Sigmoid colon (tissue), 7 donors: ENCODE data around the gene ACVR1. TPM values are rescaled to one million over a fixed set of nuclear protein-coding genes. Genes with fewer than 3 reads are reported as not detected.

Source experiments
- DNase-seq: peaks from one replicate; pipeline ENCODE4 v3.0.0-alpha.2; 2019
- H3K27ac ChIP-seq, 4 donors: fragments of 200-600 bp; sonication (generic); one replicate each; pipeline ENCODE4 v1.5.1; 2016 to 2019; ENCODE audit warnings: mild to moderate bottlenecking in 1 of 4
- H3K27me3 ChIP-seq, 3 donors: fragments of 200-600 bp; sonication (generic); one replicate each; pipeline ENCODE4 v1.5.1; 2019; ENCODE audit warnings: mild to moderate bottlenecking in 1 of 3
- H3K36me3 ChIP-seq, 4 donors: fragments of 200-600 bp; sonication (generic); one replicate each; pipeline ENCODE4 v1.5.1; 2016 to 2019
- H3K4me1 ChIP-seq, 4 donors: fragments of 200-600 bp; sonication (generic); one replicate each; pipeline ENCODE4 v1.5.1; 2017 to 2019
- H3K4me3 ChIP-seq, 4 donors: fragments of 200-600 bp; sonication (generic); one replicate each; pipeline ENCODE4 v1.5.1; 2017 to 2019; ENCODE audit warnings: mild to moderate bottlenecking in 2 of 4, moderate library complexity in 1 of 4
- H3K9me3 ChIP-seq, 4 donors: fragments of 200-600 bp in 3 of 4; sonication (generic) in 3 of 4; one replicate each; pipeline versions ENCODE4 v1.5.1 to v1.6.1; 2013 to 2019
- CTCF ChIP-seq, 4 experiments: fragments of 450-650 bp in 3 of 4; fragments of 200-600 bp in 1 of 4; IDR thresholded peaks; one replicate each; pipeline ENCODE4 v1.5.1; 2016 to 2019; ENCODE audit warnings: antibody characterized with exemption in 4 of 4, mild to moderate bottlenecking in 3 of 4, moderate library complexity in 2 of 4
- EP300 ChIP-seq, 4 donors: sonication (generic); formaldehyde crosslinking; IDR thresholded peaks; one replicate each; pipeline ENCODE4 v1.6.1; 2017; ENCODE audit warnings: antibody characterized with exemption in 4 of 4
- POLR2A ChIP-seq, 2 donors: fragments of 450-650 bp; IDR thresholded peaks; one replicate each; pipeline ENCODE4 v1.6.1; 2016; ENCODE audit warnings: antibody characterized with exemption in 2 of 2, mild to moderate bottlenecking in 2 of 2, moderate library complexity in 2 of 2
- POLR2AphosphoS5 ChIP-seq, 4 donors: sonication (generic); formaldehyde crosslinking; IDR thresholded peaks; one replicate each; pipeline ENCODE4 v1.6.1; 2017; ENCODE audit warnings: antibody characterized with exemption in 4 of 4
- WGBS, 2 donors: extraction: QIAGEN DNeasy Blood & Tissue Kit; methylation state at CpG; one replicate each; pipeline ENCODE4 v1.1.7; 2013; 5-methylcytosine and 5-hydroxymethylcytosine counted together
- intact Hi-C: fragments of 100-400 bp; cut with DNase I; formaldehyde crosslinking; loops from one replicate; pipeline ENCODE4 v1.15.1; 2023
- polyA plus RNA-seq, 3 donors: library from polyadenylated mRNA; stranded (reverse); fragments of 200-250 nt; gene quantifications; one replicate each; pipeline ENCODE4 v1.2.3, GENCODE V29; 2013
- total RNA-seq, 4 donors: library from RNA; depleted of rRNA; stranded (reverse); fragments of >200 nt; gene quantifications; one replicate each; pipeline ENCODE4 v1.1.0, GENCODE V29; 2016
- donor health status: healthy with polysubstance abuse.
- donor health status: Bipolar disorder and iron deficiency.
- donor health status: healthy.

ACVR1 gene
- total and polyA plus RNA-seq, 7 donors: 2.3 to 36.0 (median 20.0) TPM

GRCh38 chr2:157741819-157742484 lies 134.2 kb downstream of the ACVR1 start:
- Histone ChIP-seq H3K4me3 (no peak overlapping the region), H3K4me1 (no peaks in the 10 kb centered on the region), H3K27me3 (no peaks in the 10 kb centered on the region), H3K36me3 (peaks cover 0 to 24% (median 15%) of the 10 kb centered on the region in 4 donors), H3K27ac (no peak overlapping the region), H3K9me3 (no peaks in the 10 kb centered on the region)
- intact Hi-C loops: no loop called here
- no peak for DNase-seq
- 94% methylated on average over 14 of the region's 14 CpGs for WGBS, 2 donors
- no peak for TF ChIP-seq POLR2AphosphoS5 (IDR thresholded peaks at IDR 0.05)
- no peak for TF ChIP-seq CTCF (IDR thresholded peaks at IDR 0.05)
- TF ChIP-seq EP300 (IDR thresholded peaks at IDR 0.05): no peak
- TF ChIP-seq POLR2A (IDR thresholded peaks at IDR 0.05): no peak

- no peak for DNase-seq
- Histone ChIP-seq H3K4me3 (no peak overlapping the region), H3K27ac (no peak overlapping the region), H3K9me3 (no peaks in the 10 kb centered on the region), H3K27me3 (no peaks in the 10 kb centered on the region), H3K36me3 (peaks cover 0 to 63% (median 35%) of the 10 kb centered on the region in 4 donors), H3K4me1 (no peaks in the 10 kb centered on the region)
- intact Hi-C loops: no loop called here
- TF ChIP-seq CTCF (IDR thresholded peaks at IDR 0.05): no peak
- no peak for TF ChIP-seq POLR2AphosphoS5 (IDR thresholded peaks at IDR 0.05)
- no peak for TF ChIP-seq POLR2A (IDR thresholded peaks at IDR 0.05)
- no peak for TF ChIP-seq EP300 (IDR thresholded peaks at IDR 0.05)
- WGBS, 2 donors: 74 to 85% methylated on average over 2 of the region's 2 CpGs
These were observed 138.5 kb downstream of the ACVR1 start for GRCh38 chr2:157737656-157738055.

GRCh38 chr2:157735532-157735931 lies 140.6 kb downstream of the ACVR1 start:
- DNase-seq: no peak
- Histone ChIP-seq H3K4me1 (no peaks in the 10 kb centered on the region), H3K27ac (no peak overlapping the region), H3K4me3 (no peak overlapping the region), H3K27me3 (no peaks in the 10 kb centered on the region), H3K9me3 (no peaks in the 10 kb centered on the region), H3K36me3 (peaks cover 0 to 69% (median 37%) of the 10 kb centered on the region in 4 donors)
- TF ChIP-seq EP300 (IDR thresholded peaks at IDR 0.05): no peak
- TF ChIP-seq POLR2AphosphoS5 (IDR thresholded peaks at IDR 0.05): no peak
- no peak for TF ChIP-seq POLR2A (IDR thresholded peaks at IDR 0.05)
- TF ChIP-seq CTCF (IDR thresholded peaks at IDR 0.05): no peak
- intact Hi-C loops: no loop called here
- WGBS, 2 donors: 81 to 86% methylated on average over 1 of the region's 1 CpG

GRCh38 chr2:157733263-157733662 lies 142.9 kb downstream of the ACVR1 start:
- peaks cover 0 to 71% (median 34%) of the 10 kb centered on the region in 4 donors for H3K36me3 ChIP-seq
- WGBS, 2 donors: 88 to 90% methylated on average over 2 of the region's 2 CpGs
- H3K27ac ChIP-seq: no peak overlapping the region
- no peak overlapping the region for H3K4me3 ChIP-seq
- no peaks in the 10 kb centered on the region for H3K4me1 ChIP-seq
- DNase-seq: no peak
- no peaks in the 10 kb centered on the region for H3K27me3 ChIP-seq
- H3K9me3 ChIP-seq: no peaks in the 10 kb centered on the region
- intact Hi-C loops: no loop called here
- TF ChIP-seq EP300 (IDR thresholded peaks at IDR 0.05): no peak
- TF ChIP-seq POLR2AphosphoS5 (IDR thresholded peaks at IDR 0.05): no peak
- no peak for TF ChIP-seq CTCF (IDR thresholded peaks at IDR 0.05)
- no peak for TF ChIP-seq POLR2A (IDR thresholded peaks at IDR 0.05)

GRCh38 chr2:157732596-157732995 lies 143.5 kb downstream of the ACVR1 start:
- intact Hi-C loops: no loop called here
- no peak overlapping the region for H3K4me3 ChIP-seq
- DNase-seq: no peak
- no peaks in the 10 kb centered on the region for H3K9me3 ChIP-seq
- no peaks in the 10 kb centered on the region for H3K4me1 ChIP-seq
- H3K27ac ChIP-seq: no peak overlapping the region
- WGBS, 2 donors: 87 to 89% methylated on average over 3 of the region's 3 CpGs
- TF ChIP-seq EP300 (IDR thresholded peaks at IDR 0.05): no peak
- H3K36me3 ChIP-seq: peaks cover 0 to 64% (median 27%) of the 10 kb centered on the region in 4 donors
- H3K27me3 ChIP-seq: no peaks in the 10 kb centered on the region
